IPS-NIHi11 (cell line): Measurements from ENCODE around the gene ECI1.

Experiments
- DNase-seq: peaks from one replicate; pipeline ENCODE4 v3.0.0; 2012; ENCODE audit warnings: mixed read lengths, low spot score

ECI1 gene, protein sequence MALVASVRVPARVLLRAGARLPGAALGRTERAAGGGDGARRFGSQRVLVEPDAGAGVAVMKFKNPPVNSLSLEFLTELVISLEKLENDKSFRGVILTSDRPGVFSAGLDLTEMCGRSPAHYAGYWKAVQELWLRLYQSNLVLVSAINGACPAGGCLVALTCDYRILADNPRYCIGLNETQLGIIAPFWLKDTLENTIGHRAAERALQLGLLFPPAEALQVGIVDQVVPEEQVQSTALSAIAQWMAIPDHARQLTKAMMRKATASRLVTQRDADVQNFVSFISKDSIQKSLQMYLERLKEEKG

DNA sequence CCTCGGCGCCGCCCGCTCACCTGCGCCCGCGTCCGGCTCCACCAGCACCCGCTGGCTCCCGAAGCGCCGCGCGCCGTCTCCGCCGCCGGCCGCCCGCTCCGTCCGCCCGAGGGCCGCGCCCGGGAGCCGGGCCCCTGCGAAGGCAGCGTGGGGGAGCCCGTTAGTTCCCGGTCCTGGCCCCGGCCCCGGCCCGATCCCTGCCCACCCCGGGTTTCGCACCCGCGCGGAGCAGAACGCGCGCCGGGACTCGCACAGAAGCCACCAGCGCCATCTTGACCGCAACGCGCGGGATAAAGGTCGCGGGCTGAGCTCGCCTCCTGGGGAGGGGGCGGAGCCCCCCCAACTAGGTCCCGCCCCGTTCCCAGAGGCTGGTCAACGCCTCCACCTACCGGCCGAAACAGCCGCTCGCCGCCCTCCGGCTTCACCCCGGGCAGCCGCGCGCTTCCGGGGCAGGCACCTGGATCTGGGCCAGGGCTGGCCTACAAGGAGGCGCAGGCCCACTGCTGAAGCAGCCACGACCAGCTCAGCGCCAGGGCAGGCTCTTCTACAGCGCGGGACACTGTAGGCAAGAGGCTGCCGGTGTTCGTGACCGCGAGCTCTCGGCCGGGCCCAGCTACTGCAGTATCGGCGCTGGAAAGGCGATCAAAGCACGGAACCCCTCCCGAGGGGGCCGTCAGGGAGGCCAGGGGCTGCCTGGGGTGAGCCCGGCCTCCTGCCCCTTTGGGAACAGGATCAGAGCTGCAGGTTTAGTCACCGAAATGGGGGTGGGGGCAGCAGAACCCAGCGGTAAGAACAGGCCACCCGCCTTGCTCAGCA, at the start of gene ECI1:
Gene ECI1, minus strand, starts transcription at position 292 of the 816 bp plus-strand sequence. Its CDS starts 21 bp downstream, at position 271.
- peak; percentile 100 for DNase-seq

DNA sequence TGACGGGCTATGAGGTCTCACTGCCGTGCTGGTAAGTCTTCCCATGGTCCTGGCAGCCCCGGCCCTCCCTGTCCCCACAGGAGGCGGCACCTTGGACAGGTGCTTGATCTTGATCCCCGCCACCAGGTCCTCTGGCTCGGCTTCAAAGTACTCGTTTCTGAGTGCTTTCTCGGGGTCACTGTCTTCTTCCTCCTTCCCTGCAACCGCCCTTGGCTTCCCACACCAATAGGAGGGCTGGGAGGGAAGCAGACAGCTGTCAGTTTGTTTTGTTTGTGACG, 48.5 kb upstream of the ECI1 start:
- no peak for DNase-seq

DNA sequence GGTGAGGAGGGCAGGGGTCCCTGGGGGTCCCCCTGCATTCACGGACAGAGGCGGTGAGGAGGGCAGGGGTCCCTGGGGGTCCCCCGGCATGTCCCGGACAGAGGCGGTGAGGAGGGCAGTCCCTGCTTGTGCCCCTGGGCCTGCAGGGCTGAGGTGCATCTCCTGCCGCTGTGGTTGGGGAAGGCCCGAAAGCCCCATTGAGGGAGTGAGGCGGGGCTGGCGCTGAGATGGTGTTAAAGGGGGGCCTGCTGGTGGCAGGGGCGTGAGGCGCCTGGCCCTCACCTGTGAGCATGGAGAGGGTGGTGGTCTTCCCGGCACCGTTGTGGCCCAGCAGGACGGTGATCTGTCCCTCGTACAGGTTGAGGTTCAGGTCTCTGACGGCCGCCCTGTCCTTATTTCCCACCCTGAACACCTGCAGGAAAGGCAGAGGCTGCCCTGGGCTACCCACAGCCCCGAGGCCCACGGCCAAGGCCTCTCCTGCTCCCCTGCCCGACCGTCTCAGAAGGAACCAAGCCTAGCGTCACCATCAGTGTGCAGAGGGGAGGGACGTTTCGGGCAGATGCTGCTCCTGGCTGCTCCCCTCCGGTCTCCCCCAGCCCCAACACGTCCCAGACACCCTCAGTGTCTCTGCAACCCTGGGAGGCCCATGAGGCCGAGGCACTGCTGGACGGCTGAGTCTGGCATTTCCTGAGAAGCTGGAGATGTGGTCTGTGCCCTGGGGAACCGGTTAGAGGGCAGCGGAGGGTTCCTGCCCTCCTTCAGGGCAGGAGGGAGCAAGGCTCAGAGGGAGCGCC, 47.9 kb upstream of the ECI1 start:
- DNase-seq = no peak

DNA sequence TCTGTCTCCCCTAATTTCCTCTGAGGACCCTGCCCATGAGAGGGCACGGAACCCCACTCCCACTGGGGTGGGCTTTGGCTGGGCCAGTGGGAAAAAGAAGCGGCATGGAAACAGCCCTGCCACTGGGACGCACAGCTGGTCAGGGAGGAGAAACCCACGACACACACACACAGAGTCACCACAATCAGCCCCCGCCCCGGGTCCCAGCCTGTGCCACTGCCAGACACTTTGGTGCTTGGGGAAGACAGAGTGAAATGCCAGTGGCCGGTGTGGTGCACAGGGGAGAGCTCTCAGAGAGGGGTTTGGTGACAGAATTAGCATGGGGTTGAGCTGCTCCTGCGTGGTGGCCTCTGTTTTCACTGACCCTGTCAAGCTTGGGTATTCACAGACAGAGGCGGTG, 47.2 kb upstream of the ECI1 start:
- DNase-seq = no peak

DNA sequence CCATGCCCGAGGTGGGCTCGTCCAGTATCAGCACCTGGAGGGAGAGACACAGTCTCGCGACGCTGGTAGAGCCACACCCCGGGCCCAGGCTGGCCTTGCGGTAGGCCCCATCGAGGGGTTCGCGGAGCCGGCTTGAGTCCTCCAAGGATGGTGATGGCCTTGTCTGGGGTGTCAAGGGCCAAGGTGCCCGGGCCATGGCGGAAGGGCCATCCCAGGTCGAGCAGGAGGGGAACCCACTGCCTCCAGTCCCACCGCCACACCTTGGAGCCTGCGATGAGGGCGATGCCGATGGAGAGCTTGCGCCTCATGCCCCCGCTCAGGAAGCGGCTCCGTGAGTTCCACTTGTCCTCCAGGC, 46.1 kb upstream of the ECI1 start:
- no peak for DNase-seq

DNA sequence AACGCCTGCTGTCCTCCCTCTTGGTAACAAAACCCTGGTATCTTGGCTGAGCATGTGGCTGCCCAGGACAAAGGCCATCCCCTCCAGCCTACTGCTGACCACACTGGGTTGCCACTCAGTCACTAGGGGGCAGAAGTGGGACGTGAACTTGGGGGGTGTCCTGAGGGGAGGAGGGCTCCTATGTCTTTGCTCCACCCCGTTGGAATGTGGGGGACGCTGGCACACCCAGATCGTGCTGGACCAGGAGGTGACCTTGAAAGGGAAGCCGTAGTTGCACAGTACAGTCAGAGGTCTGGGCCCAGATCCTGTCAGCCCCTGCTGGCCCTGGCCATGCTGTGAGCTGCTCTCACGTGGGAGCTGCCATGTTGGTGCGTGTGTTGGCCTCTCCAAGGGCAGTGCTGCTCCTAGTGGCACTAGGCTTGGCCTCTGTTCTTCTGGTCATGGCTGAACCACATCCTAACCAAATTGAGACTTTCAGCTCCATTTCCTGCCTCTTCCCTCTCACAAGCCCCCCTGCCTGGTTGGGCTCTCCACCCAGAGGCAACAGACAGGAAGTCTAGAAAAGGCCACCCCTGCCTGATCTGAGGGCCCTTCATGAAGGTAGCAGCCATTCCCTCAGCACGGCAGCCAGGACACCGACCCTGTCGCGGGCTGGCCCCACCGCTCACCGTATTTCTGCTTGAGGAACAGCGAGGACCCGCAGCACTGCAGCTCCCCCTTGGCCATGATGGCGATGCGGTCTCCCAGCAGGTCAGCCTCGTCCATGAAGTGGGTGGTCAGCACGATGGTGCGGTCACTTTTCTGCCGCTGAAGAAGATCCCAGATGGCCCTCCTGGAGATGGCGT, 45.5 kb upstream of the ECI1 start:
- DNase-seq = peak; percentile 73

DNA sequence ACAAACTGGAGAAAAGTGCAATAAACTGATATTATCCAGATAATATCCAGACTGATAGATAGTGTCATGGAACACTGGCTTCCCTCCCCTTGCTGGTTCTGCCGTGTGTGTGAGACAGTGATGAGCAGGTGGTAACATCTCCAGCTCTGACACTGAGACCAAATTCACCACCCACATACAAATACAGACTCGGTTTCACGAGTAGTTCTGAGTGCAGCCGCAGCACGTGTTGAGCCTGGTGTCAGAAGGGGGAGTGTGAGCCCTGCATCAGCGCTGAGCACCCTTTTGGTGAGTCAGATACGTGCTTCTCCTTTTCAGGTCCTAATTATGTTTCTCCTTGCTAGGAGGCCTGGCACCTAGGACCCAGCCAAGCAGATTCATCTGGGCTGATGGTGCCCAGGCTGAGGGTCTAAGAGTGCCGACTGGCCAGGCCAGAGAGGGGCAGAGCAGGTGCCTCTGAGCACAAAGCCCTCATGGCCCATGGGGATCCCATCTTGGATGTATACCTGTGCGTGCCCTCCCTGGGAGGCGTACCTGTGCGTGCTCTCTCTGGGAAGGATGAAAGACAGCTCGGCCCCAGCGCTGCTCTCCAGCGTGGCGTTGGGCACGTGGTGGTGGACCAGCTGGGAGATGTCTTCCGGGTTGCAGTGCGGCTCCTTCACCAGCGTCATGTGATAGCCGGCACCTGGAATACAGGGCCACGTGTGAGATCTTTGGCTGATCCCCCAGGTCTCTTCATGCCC, 43.8 kb upstream of the ECI1 start:
- no peak for DNase-seq

DNA sequence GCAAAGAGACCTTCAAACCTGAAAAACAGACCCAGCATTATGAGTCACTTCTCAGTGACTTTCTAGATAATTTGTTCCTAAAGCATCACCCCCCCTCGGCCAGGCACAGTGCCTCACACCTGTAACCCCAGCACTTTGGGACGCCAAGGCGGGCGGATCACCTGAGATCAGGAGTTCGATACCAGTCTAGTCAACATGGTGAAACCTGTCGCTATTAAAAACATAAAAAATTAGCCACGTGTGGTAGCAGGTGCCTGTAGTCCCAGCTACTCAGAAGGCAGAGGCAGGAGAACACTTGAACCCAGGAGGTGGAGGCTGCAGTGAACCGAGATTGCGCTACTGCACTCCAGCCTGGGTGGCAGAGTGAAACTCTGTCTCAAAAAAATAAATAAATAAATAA, 40.8 kb upstream of the ECI1 start:
- no peak for DNase-seq

DNA sequence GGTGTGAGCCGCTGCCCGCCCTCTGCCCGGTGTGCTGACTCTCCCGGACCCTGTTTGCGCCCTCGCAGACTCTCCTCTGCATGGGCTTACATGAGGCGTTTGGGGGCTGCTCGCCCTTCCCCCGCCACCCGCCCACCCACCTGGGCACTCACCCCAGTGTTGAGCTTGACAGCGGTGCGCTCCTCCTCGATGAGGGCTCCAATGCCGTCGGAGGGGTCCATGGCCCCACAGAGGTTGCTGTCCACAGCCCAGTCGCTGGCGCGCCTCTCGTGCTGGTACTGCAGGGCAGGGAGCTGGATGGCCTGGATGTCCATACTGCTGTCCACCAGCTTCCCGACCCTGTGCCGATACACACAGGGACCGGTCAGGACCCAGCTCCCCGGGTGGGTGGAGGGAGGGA, 37.9 kb upstream of the ECI1 start:
- DNase-seq = no peak

DNA sequence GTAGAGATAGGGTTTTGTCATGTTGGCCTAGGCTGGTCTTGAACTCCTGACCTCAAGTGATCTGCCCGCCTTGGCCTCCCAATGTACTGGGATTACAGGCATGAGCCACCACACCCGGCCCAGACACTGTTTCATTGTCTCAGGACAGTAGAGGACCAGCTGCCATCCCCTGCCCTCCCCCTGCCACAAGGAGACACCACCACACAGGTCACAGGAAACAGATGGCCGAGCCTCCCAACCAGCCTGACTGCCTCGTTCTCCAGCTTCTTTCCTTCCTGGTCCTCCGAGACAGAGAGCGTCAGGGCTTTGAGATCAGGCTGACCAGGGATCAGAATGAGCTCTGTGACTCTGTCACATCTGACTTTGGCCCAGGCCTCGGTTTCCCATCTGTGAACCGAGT, 37.3 kb upstream of the ECI1 start:
- no peak for DNase-seq

DNA sequence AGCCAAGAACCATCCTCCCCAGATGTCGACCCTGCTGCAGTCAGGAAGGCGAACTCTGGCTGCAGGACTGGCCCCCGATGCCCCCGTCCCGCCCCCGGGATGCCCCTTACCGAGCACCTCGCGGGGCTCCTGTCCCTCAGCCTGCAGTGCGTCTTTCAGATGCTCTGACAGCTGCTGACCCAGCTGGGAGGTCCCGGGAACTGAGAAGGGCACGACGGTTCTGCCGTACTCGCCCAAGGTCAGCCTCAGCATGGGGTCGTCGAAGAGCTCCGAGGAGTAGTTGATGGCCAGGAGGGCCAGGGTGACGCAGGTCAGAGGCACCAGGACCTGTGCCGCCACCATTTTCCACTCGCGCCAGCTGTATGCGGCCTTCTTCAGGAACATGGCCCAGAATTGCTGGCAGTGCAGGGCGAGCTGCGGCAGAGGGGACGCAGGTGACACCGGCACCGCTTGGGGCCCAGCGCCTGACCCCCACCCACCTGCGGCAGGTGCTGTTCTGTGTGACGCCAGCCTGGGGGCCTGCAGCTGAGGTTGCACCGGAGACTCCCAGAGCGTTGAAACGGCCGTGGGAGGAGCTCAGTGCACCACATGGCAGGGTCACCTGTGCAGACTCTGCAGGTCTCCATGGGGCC, 36.6 kb upstream of the ECI1 start:
- DNase-seq = no peak

DNA sequence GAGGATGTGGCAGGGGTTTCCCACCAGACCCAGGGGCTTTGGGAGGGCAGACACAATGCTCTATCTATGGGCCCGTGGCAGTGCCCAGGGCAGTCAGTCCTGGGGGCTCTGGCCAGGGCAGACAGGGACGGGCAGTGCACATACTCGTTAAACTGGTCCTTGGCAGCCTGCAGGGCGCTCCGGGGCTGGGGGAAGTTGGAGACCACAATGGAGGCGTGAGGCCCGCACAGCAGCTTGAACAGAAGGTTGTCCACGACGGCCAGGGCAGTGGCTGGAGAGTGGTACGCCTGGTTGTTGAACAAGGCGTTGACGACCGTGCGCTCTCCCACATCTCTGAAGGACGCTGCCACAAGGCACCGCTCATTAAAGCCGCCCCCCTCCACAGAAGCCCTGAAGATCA, 35.2 kb upstream of the ECI1 start:
- no peak for DNase-seq

DNA sequence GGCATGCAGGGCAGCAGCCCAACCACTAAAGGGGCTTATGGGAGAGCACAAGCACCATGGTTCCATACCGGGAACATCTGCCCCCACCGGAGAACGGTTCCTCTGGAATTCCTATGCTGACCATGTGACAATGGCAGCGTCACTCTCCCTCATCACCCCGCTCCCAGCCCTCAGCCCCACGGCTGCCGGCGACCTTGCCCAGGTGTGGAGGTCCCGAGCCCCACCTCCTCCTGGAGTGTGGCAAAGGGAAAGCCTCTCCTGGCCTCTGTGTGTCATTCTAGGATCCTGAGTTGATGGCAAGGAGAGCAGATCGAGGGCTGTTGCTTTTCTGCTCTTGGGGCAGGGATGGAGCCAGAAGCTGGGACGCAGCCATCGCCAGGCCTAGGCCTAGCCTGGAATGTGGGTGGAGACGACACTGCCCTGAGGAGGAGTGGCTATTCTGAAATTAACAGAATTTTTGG, 34.4 kb upstream of the ECI1 start:
- DNase-seq = no peak

DNA sequence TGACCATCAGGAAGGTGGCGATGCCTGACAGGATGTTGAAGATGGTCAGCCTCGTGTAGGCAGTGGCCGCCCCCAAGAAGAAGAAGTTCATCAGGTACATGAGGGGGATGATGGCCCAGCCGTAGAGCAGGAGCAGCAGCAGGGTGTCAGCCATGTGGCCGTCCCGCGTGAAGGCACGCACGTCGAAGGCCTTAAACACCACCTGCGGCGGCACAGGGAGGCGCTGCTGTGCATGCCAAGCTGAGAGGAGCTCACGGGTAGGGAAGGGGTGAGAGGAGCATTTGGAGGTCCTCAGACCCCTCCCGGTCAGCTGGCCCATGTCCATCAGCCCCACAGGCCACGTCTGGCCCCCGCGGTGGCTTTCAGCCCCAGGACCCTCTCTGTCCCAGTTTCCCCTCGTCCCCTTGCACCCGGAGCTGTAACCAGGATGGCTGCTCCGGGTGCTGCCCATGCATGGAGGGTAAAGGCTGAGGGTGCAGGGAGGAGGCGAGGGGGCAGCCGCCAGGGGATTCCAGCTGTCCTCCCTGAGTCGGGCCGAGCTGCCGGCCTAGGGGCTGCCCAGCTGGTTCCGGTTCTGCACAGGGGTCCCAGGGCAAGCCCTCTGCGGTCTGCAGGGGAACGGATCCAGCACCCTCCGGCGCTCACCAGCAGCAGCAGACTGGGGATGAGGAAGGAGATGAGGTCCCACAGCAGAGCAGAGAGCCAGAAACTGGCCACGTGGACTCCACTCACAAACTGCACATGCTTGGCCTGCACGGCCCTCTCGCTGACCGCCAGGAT, 33.6 kb upstream of the ECI1 start:
- no peak for DNase-seq

DNA sequence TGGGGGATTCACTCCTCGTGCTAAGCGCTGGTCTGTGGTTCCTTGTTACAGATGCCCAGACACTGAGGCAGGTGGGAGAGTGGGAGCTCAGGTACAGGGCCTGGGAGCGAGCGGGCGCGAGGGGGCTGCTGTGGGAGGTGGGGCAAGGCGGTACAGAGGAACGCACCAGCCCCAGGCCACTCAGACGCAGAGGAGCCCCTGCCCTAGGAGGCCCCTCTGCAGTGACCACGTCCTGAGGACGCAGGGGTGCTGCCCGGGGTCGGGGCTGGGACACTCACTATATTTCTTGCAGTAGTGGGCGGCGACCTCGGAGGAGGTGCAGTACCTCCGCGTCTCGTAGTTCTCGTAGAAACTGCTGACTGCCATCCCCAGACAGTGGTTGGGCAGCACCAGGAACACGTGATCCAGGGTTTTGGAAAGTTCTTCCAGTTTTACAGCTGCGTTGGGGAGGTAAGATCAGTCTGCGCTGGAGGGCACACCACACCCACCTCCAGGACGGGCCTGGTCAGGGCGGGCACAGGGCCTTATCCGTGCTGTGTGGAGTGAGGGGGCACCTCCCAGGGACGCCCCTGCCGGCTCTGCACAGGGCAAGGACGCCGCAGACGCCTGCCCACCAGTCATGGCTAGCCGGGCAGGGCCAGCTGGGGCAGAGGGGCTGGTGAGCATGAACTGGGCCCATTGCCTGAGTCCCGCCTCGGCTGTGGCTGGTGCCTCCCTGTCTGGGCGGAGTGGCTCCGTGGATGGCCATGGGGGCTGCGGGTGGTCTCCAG, 32.8 kb upstream of the ECI1 start:
- DNase-seq = no peak

DNA sequence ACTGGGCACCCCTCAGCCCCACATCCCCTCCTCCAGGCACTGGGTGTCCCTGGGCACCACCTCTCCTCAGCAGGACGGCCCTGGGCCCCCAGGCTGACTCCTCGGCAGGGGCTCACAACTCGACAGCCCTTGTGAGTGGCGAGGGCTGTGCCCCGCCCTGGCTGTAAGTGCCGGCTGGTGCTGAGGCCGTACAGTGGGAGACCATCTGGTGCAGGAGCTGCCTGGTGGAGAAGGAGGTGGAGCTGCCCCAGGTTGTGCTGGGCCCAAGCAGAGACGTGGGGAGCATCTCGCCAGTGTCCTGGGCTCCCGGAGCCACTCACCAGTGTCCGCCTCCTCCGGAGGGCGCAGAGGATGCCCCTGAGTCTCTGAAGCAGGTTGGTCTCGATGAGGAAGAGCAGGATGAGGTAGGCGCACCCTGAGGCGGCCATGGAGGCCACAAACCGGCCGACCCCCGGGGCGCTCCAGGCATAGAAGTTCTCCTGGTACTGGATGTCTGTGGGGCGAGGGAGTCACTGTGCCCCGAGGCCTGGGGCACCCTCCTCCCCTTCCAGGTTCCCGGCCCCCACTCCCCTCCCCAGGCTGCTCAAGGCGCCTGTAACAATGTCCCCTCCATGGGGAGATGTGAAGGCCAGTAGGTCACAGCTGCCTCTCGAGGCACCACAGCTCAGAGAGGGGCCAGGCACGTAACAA, 31.6 kb upstream of the ECI1 start:
- DNase-seq = no peak

DNA sequence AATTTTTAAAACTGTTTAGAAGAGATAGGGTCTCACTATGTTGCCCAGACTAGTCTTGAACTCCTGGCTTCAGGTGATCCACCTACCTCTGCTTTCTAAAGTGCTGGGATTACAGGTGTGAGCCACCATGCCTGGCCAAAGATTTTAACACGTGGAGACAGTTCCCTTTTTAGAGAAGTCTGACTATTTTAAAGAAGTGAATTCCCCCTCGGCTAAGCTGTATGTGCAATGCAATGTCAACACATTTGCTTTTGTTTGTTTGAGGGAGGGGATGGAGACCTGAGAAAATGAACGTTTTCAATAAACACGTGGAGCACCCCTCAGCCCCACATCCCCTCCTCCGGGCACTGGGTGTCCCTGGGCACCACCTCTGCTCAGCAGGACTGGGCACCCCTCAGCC, 30.9 kb upstream of the ECI1 start:
- DNase-seq = no peak

DNA sequence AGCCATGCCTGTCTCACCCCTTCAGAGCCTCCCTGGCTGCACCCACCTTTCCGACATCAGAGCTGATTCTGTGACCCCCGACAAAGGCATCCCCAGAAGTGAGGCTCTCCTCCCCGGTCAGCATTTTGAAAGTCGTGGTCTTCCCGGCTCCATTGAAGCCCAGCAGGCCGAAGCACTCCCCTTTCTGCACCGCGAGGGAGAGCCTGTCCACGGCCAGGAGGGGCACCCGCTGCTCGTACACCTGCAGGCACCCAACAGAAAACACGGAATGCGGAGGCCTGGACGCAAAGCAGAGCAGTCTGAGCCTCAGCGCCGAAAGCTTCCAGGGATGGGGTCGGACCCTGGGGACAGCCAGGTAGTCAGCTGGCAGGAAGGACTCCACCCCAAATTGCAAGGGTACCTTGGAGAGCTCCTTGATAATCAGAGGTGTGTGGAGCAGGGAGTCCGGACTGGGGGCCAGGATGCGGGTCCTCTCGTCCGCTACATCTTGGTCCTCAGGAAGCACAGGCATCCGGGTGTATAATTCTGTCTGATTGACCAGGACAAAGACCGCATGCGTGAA, 29.7 kb upstream of the ECI1 start:
- DNase-seq = peak; percentile 63
